ENCODE data around the gene NTSR1. TPM values are rescaled to one million over a fixed set of nuclear protein-coding genes. Genes with fewer than 3 reads are reported as not detected.

Gene NTSR1
- total and polyA plus RNA-seq, 2 of the 8 experiments (the other 6 are each of a cell fraction or from before 2014, with no cell fraction given) = 0.53 to 0.89 TPM

DNA sequence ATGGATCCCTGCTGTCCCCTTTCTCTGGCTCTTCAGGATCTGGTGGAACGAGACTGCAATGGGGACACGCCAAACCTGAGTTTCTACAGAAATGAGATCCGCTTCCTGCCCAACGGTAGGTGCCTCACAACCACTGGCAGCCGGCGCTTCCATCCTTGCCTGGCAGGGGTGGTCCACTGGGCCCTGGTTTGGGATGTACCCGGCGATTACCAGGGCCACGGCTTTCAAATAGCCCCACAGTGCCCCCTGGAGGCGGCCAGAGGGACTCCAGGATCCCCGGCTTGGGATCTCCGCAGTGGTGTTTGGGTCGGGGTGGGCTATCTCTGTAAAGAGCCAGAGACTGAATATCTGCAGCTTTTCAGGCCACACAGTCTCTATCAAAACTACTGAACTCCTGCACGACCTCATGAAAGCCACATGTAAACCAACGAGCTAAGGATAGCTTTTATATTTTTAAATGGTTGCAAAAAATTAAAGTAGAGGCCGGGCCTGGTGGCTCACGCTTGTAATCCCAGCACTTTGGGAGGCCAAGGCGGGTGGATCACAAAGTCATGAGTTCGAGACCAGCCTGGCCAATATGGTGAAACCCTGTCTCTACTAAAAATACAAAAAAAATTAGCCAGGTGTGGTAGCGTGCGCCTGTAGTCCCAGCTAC is 99.7 kb downstream of the NTSR1 start:
- Histone ChIP-seq H3K79me1 (ENCODE audit: low read depth, low read length) (peaks cover 6% of the 10 kb centered on the region; the same call in 1 of the 2 replicates), H3K9me3 (ENCODE audit: insufficient read depth in 2 of 2, low read depth in 1 of 2, low read length in 1 of 2) (no peaks in the 10 kb centered on the region), H3K56ac (replicated peaks; ENCODE audit: insufficient read length, low read depth, low read length) (no peak overlapping the region), H3K23me2 (ENCODE audit: low read depth, low read length) (peaks cover 8% of the 10 kb centered on the region; the same call in 1 of the 2 replicates), H2BK12ac (ENCODE audit: low read depth, low read length) (no peak overlapping the region), H2BK5ac (ENCODE audit: low read depth, low read length) (no peak overlapping the region), H3K27ac (ENCODE audit: low read depth, low read length) (no peak overlapping the region), H3K14ac (ENCODE audit: insufficient read length) (no peak overlapping the region), H2AFZ (ENCODE audit: low read length) (no peak overlapping the region), H3K4ac (replicated peaks; ENCODE audit: insufficient read length, low read depth, low read length) (no peak overlapping the region), H2BK20ac (ENCODE audit: low read length) (no peak overlapping the region), H4K8ac (ENCODE audit: extremely low read depth, insufficient read depth, low read length) (no peak overlapping the region), H4K5ac (ENCODE audit: insufficient read length, low read depth, low read length) (no peak overlapping the region), H3K79me2 (ENCODE audit: control insufficient read depth in 1 of 2, insufficient read depth in 2 of 2, low read length in 2 of 2) (no peaks in the 10 kb centered on the region), H3K9ac (replicated peaks in 1 of 4; ENCODE audit: extremely low read depth in 1 of 4, low read depth in 3 of 4, low read length in 3 of 4) (no peak overlapping the region), H4K91ac (replicated peaks; ENCODE audit: insufficient read length, low read length) (no peak overlapping the region), H3K4me3 (ENCODE audit: extremely low read depth in 1 of 4, insufficient read depth in 2 of 4, low read depth in 3 of 4, low read length in 4 of 4) (no peak overlapping the region), H3K23ac (ENCODE audit: insufficient read length) (no peak overlapping the region), H3K36me3 (ENCODE audit: control insufficient read depth in 2 of 4, insufficient read depth in 4 of 4, low read length in 3 of 4) (peaks cover 0 to 20% (median 8%) of the 10 kb centered on the region in 4 experiments; a peak in 4 of 8 replicates), H3K27me3 (replicated peaks in 1 of 4; ENCODE audit: control insufficient read depth in 3 of 4, extremely low read depth in 1 of 4, insufficient read depth in 3 of 4, low read length in 3 of 4) (peaks cover 0 to 6% (median 3%) of the 10 kb centered on the region in 4 experiments; a peak in 4 of 7 replicates), H3K4me1 (replicated peaks in 1 of 4; ENCODE audit: control insufficient read depth in 3 of 4, insufficient read depth in 4 of 4, low read length in 3 of 4) (peaks cover 0 to 12% (median 8%) of the 10 kb centered on the region in 4 experiments; a peak in 6 of 7 replicates), H2BK120ac (replicated peaks; ENCODE audit: low read depth, low read length) (no peak overlapping the region), H4K20me1 (replicated peaks in 1 of 2; ENCODE audit: control insufficient read depth in 1 of 2, insufficient read depth in 2 of 2, low read length in 2 of 2) (peaks cover 6 to 21% of the 10 kb centered on the region in 2 experiments), H2AK5ac (ENCODE audit: low read depth, low read length) (no peak overlapping the region), H2BK15ac (ENCODE audit: low read length) (no peak overlapping the region), H3K4me2 (ENCODE audit: insufficient read depth in 1 of 2, low read depth in 2 of 2, low read length in 2 of 2) (no peak overlapping the region), H3K18ac (ENCODE audit: extremely low read depth, low read length) (no peak overlapping the region)
- TF ChIP-seq JUND (IDR thresholded peaks at IDR 0.05; ENCODE audit: low read length) (no peak), KDM5A (IDR thresholded peaks at IDR 0.05; ENCODE audit: low read length) (no peak), BACH1 (IDR thresholded peaks at IDR 0.05; ENCODE audit: low read length) (no peak), HDAC6 (IDR thresholded peaks at IDR 0.05; ENCODE audit: low read depth, low read length) (no peak), RAD21 (IDR thresholded peaks at IDR 0.05 in 1 of 2, conservative IDR thresholded peaks at IDR 0.05 in 1 of 2; ENCODE audit: low read depth in 2 of 2, low read length in 2 of 2) (peak; percentile 78 to 90)
- TF ChIP-seq, protein P1, sequence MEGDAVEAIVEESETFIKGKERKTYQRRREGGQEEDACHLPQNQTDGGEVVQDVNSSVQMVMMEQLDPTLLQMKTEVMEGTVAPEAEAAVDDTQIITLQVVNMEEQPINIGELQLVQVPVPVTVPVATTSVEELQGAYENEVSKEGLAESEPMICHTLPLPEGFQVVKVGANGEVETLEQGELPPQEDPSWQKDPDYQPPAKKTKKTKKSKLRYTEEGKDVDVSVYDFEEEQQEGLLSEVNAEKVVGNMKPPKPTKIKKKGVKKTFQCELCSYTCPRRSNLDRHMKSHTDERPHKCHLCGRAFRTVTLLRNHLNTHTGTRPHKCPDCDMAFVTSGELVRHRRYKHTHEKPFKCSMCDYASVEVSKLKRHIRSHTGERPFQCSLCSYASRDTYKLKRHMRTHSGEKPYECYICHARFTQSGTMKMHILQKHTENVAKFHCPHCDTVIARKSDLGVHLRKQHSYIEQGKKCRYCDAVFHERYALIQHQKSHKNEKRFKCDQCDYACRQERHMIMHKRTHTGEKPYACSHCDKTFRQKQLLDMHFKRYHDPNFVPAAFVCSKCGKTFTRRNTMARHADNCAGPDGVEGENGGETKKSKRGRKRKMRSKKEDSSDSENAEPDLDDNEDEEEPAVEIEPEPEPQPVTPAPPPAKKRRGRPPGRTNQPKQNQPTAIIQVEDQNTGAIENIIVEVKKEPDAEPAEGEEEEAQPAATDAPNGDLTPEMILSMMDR (IDR thresholded peaks at IDR 0.05; ENCODE audit: control extremely low read depth in 1 of 3, insufficient read depth in 1 of 3, low read depth in 1 of 3, low read length in 3 of 3) = peak; percentile 77 to 88 (median 84)
- WGBS, 2 experiments (ENCODE audit: extremely low coverage in 1 of 2, insufficient coverage in 1 of 2, insufficient read length in 1 of 2, insufficient replicate concordance in 2 of 2, low coverage in 1 of 2, low lambda C conversion rate in 2 of 2, missing lambda C conversion rate in 1 of 2) = 55% methylated on average over 21 of the region's 21 CpGs; no CpG with 5 or more reads in 1 of the 2 experiments
- FAIRE-seq (no peak), DNase-seq (ENCODE audit: low read depth in 1 of 2, low spot score in 2 of 2) (peak in 1 of 2 experiments; percentile 97)
- ChIA-PET POLR2A (ENCODE audit: partially characterized antibody) (interaction anchor here (1.2 to 1.3 kb wide), 3 partner anchors 11 to 23 kb away, joined by 3 read pairs; partner anchors contain the start of gene MRGBP), CTCF (ENCODE audit: partially characterized antibody) (interaction anchor here (0.6 to 4.0 kb wide), 44 partner anchors 9 to 353 kb away, joined by 3 to 37 read pairs (median 5); partner anchors contain the start of genes COL9A3 and MRGBP)
